H1 (cell line): ENCODE results near the gene TBX15. TPM values are rescaled to one million over a fixed set of nuclear protein-coding genes. Genes with fewer than 3 reads are reported as not detected.

Experiments
- CTCF ChIA-PET: fragments of 300-600 bp; sonication (Branson Sonifier 250); formaldehyde crosslinking; loops from one replicate; lab custom pipeline; 2021; ENCODE audit not compliant: partially characterized antibody; lab: Charles Lee
- POLR2A ChIA-PET: fragments of 300-600 bp; sonication (Branson Sonifier 250); formaldehyde crosslinking; loops from one replicate; lab custom pipeline; 2021; ENCODE audit warnings: inconsistent platforms; ENCODE audit not compliant: partially characterized antibody; lab: Charles Lee
- DNase-seq, 2 experiments: peaks; one replicate each; pipeline versions ENCODE4 v3.0.0 to v3.0.0-alpha.2; 2010 to 2022; ENCODE audit warnings: low spot score in 2 of 2, low read depth in 1 of 2, mixed read lengths in 1 of 2
- FAIRE-seq: peaks from 2 replicates; lab custom pipeline; 2011; peaks lifted over from hg19 to GRCh38; lab: Jason Lieb, UNC
- H2AFZ ChIP-seq: 2 replicates; pipeline ENCODE4 v1.8.1; 2012; ENCODE audit warnings: low read length, inconsistent platforms
- H2AK5ac ChIP-seq: 2 replicates; pipeline ENCODE4 v1.6.1; 2013; ENCODE audit warnings: low read depth, low read length
- H2BK120ac ChIP-seq: replicated peaks from 2 replicates; pipeline ENCODE3; 2013; ENCODE audit warnings: low read depth, low read length, inconsistent platforms
- H2BK12ac ChIP-seq: 2 replicates; pipeline ENCODE4 v1.6.1; 2013; ENCODE audit warnings: low read depth, low read length
- H2BK15ac ChIP-seq: 2 replicates; pipeline ENCODE4 v1.6.1; 2013; ENCODE audit warnings: low read length
- H2BK20ac ChIP-seq: 2 replicates; pipeline ENCODE4 v1.6.1; 2013; ENCODE audit warnings: low read length
- H2BK5ac ChIP-seq: 2 replicates; pipeline ENCODE4 v1.6.1; 2013; ENCODE audit warnings: low read depth, low read length
- H3K14ac ChIP-seq: 2 replicates; pipeline ENCODE4 v1.6.1; 2013; ENCODE audit warnings: inconsistent platforms; ENCODE audit not compliant: insufficient read length
- H3K18ac ChIP-seq: 2 replicates; pipeline ENCODE4 v1.6.1; 2013; ENCODE audit warnings: low read length; ENCODE audit errors: extremely low read depth
- H3K23ac ChIP-seq: 2 replicates; pipeline ENCODE4 v1.6.1; 2013; ENCODE audit warnings: inconsistent platforms; ENCODE audit not compliant: insufficient read length
- H3K23me2 ChIP-seq: 2 replicates; pipeline ENCODE4 v1.6.1; 2013; ENCODE audit warnings: low read depth, low read length
- H3K27ac ChIP-seq: 2 replicates; pipeline ENCODE4 v1.6.1; 2011; ENCODE audit warnings: low read depth, low read length, inconsistent platforms
- H3K27me3 ChIP-seq, 4 experiments: replicated peaks in 1 of 4; 1 replicate in 1 of 4; 2 replicates in 3 of 4; pipeline versions ENCODE4 v1.6.1 to v1.8.1; 2011 to 2013; ENCODE audit warnings: low read length in 3 of 4, mild to moderate bottlenecking in 3 of 4, inconsistent platforms in 2 of 4, mixed read lengths in 2 of 4, moderate library complexity in 1 of 4; ENCODE audit not compliant: control insufficient read depth in 3 of 4, insufficient read depth in 3 of 4; ENCODE audit errors: extremely low read depth in 1 of 4
- H3K36me3 ChIP-seq, 4 experiments: 2 replicates each; pipeline versions ENCODE4 v1.6.1 to v1.8.1; 2011 to 2013; ENCODE audit warnings: mild to moderate bottlenecking in 4 of 4, low read length in 3 of 4, moderate library complexity in 2 of 4, control low read depth in 1 of 4, inconsistent platforms in 1 of 4; ENCODE audit not compliant: insufficient read depth in 4 of 4, control insufficient read depth in 2 of 4
- H3K4ac ChIP-seq: replicated peaks from 2 replicates; pipeline ENCODE3; 2013; ENCODE audit warnings: low read length, low read depth, mixed read lengths, inconsistent platforms; ENCODE audit not compliant: insufficient read length
- H3K4me1 ChIP-seq, 4 experiments: replicated peaks in 1 of 4; 1 replicate in 1 of 4; 2 replicates in 3 of 4; pipeline versions ENCODE4 v1.6.1 to v1.8.1; 2011 to 2013; ENCODE audit warnings: low read length in 3 of 4, inconsistent platforms in 2 of 4, mixed read lengths in 1 of 4; ENCODE audit not compliant: insufficient read depth in 4 of 4, control insufficient read depth in 3 of 4
- H3K4me2 ChIP-seq, 2 experiments: 2 replicates each; pipeline versions ENCODE4 v1.6.1 to v1.8.1; 2011 to 2013; ENCODE audit warnings: low read depth in 2 of 2, low read length in 2 of 2, control low read depth in 1 of 2, inconsistent platforms in 1 of 2, mild to moderate bottlenecking in 1 of 2; ENCODE audit not compliant: insufficient read depth in 1 of 2
- H3K4me3 ChIP-seq, 4 experiments: fragments of 200-600, 300-600 bp in 1 of 4; sonication (generic), shearing (Covaris generic), sonication (Bioruptor Twin) in 1 of 4; 2 replicates each; pipeline versions ENCODE4 v1.5.1 to v1.8.1; 2011 to 2016; ENCODE audit warnings: low read length in 4 of 4, low read depth in 3 of 4, control low read depth in 2 of 4, inconsistent platforms in 2 of 4, mild to moderate bottlenecking in 2 of 4, mixed read lengths in 1 of 4, moderate library complexity in 1 of 4; ENCODE audit not compliant: insufficient read depth in 2 of 4; ENCODE audit errors: extremely low read depth in 1 of 4
- H3K56ac ChIP-seq: replicated peaks from 2 replicates; pipeline ENCODE3; 2013; ENCODE audit warnings: low read depth, mild to moderate bottlenecking, mixed read lengths, low read length, inconsistent platforms; ENCODE audit not compliant: insufficient read length
- H3K79me1 ChIP-seq: 2 replicates; pipeline ENCODE4 v1.6.1; 2013; ENCODE audit warnings: low read depth, low read length, control low read depth
- H3K79me2 ChIP-seq, 2 experiments: 2 replicates each; pipeline versions ENCODE4 v1.6.1 to v1.8.1; 2012 to 2013; ENCODE audit warnings: low read length in 2 of 2, mild to moderate bottlenecking in 2 of 2, inconsistent platforms in 1 of 2; ENCODE audit not compliant: insufficient read depth in 2 of 2, control insufficient read depth in 1 of 2
- H3K9ac ChIP-seq, 4 experiments: replicated peaks in 1 of 4; 1 replicate in 1 of 4; 2 replicates in 3 of 4; pipeline versions ENCODE4 v1.6.1 to v1.8.1; 2011 to 2013; ENCODE audit warnings: low read depth in 3 of 4, low read length in 3 of 4, control low read depth in 2 of 4, mild to moderate bottlenecking in 2 of 4, moderate library complexity in 2 of 4, inconsistent platforms in 1 of 4; ENCODE audit errors: extremely low read depth in 1 of 4
- H3K9me3 ChIP-seq, 2 experiments: 2 replicates each; pipeline versions ENCODE4 v1.6.1 to v1.8.1; 2012 to 2013; ENCODE audit warnings: mild to moderate bottlenecking in 2 of 2, moderate library complexity in 2 of 2, control low read depth in 1 of 2, inconsistent platforms in 1 of 2, low read depth in 1 of 2, low read length in 1 of 2, mixed read lengths in 1 of 2; ENCODE audit not compliant: insufficient read depth in 2 of 2
- H4K20me1 ChIP-seq, 2 experiments: replicated peaks in 1 of 2; 2 replicates each; pipeline versions ENCODE3 to v1.8.1; 2011 to 2013; ENCODE audit warnings: inconsistent platforms in 2 of 2, low read length in 2 of 2, mild to moderate bottlenecking in 1 of 2; ENCODE audit not compliant: insufficient read depth in 2 of 2, control insufficient read depth in 1 of 2
- H4K5ac ChIP-seq: 2 replicates; pipeline ENCODE4 v1.6.1; 2013; ENCODE audit warnings: low read length, low read depth, mixed read lengths, inconsistent platforms; ENCODE audit not compliant: insufficient read length
- H4K8ac ChIP-seq: 2 replicates; pipeline ENCODE4 v1.8.0; 2013; ENCODE audit warnings: mild to moderate bottlenecking, moderate library complexity, low read length, inconsistent platforms; ENCODE audit not compliant: insufficient read depth; ENCODE audit errors: extremely low read depth
- H4K91ac ChIP-seq: replicated peaks from 2 replicates; pipeline ENCODE3; 2013; ENCODE audit warnings: low read length, mixed read lengths, inconsistent platforms; ENCODE audit not compliant: insufficient read length
- TAF1 ChIP-seq: IDR thresholded peaks from 2 replicates; pipeline ENCODE4 v1.6.1; 2011; ENCODE audit warnings: mild to moderate bottlenecking, low read depth, low read length
- WGBS, 2 experiments: shearing (Covaris generic) in 1 of 2; methylation state at CpG; one replicate each; pipeline versions ENCODE4 v1.1.6 to v1.1.7; 2013 to 2015; ENCODE audit warnings: low lambda C conversion rate in 2 of 2, mixed read lengths in 2 of 2, inconsistent platforms in 1 of 2, low coverage in 1 of 2, missing lambda C conversion rate in 1 of 2; ENCODE audit not compliant: insufficient replicate concordance in 2 of 2, insufficient coverage in 1 of 2, insufficient read length in 1 of 2; ENCODE audit errors: extremely low coverage in 1 of 2, missing lambda C conversion rate in 1 of 2; 5-methylcytosine and 5-hydroxymethylcytosine counted together
- polyA plus RNA-seq, 7 experiments: library from polyadenylated mRNA; depleted of rRNA in 3 of 7; stranded (reverse) in 5 of 7; unstranded in 2 of 7; fragments of >200 nt in 5 of 7; fragments of 200-250 nt in 2 of 7; gene quantifications; 1 replicate in 5 of 7; 2 replicates in 1 of 7; 4 replicates in 1 of 7; pipeline versions ENCODE4 v1.2.1 to v1.2.3, GENCODE V29; 2011 to 2013; ENCODE audit warnings: missing spikeins in 2 of 7, mixed read lengths in 2 of 7
- total RNA-seq: library from RNA; stranded (reverse); fragmentation: NEBNext Ultra II Directional; extraction: Animal tissue kit (Norgen Biotek cat#: 25700); gene quantifications from 2 replicates; pipeline ENCODE4 v1.2.1, GENCODE V29; 2021

Gene TBX15
- total and polyA plus RNA-seq, 2 of the 8 experiments (the other 6 are each of a cell fraction or from before 2014, with no cell fraction given), result 0.14 to 0.24 TPM

DNA sequence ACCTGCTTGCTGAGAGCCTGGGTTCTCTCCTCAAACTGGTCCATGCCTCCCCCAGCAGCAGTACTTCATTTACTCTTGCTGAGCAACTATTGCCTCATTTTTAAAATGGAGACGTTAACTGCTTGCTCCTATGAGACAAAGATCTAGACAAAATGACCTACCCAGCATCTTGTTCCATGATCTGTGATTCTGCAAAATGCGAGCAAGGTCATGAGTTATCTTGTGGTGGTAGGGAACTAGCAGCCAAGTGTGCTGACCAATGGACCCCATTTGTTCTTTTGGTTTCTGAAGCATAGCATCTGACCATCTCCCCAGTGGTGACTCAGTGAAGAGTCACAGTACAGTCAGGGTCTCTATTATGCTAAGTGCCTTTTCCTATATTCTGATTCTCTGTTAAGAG lies 40.4 kb downstream of the TBX15 start:
- H3K56ac ChIP-seq, result no peak overlapping the region
- H3K79me1 ChIP-seq, result no peaks in the 10 kb centered on the region
- TF ChIP-seq TAF1, result no peak
- no peaks in the 10 kb centered on the region; the same call in 1 of the 2 replicates for H3K23me2 ChIP-seq
- no peak overlapping the region for H3K9ac ChIP-seq
- H2BK5ac ChIP-seq, result no peak overlapping the region
- H2BK15ac ChIP-seq, result no peak overlapping the region
- no peak overlapping the region for H2BK120ac ChIP-seq
- H3K23ac ChIP-seq, result no peak overlapping the region
- H2BK12ac ChIP-seq, result no peak overlapping the region
- WGBS, 2 experiments, result 89% methylated on average over 2 of the region's 2 CpGs; no CpG with 5 or more reads in 1 of the 2 experiments
- no peak overlapping the region for H3K4ac ChIP-seq
- ChIA-PET CTCF (no interaction called here), POLR2A (no interaction called here)
- no peaks in the 10 kb centered on the region for H3K4me1 ChIP-seq
- no peak overlapping the region for H2BK20ac ChIP-seq
- no peaks in the 10 kb centered on the region for H4K20me1 ChIP-seq
- H3K18ac ChIP-seq, result no peak overlapping the region
- no peak overlapping the region for H4K91ac ChIP-seq
- H4K5ac ChIP-seq, result no peak overlapping the region
- H3K4me3 ChIP-seq, result no peak overlapping the region
- H3K27me3 ChIP-seq, result no peaks in the 10 kb centered on the region
- no peak overlapping the region for H2AK5ac ChIP-seq
- no peak overlapping the region for H2AFZ ChIP-seq
- H3K9me3 ChIP-seq, result peaks cover 0 to 4% of the 10 kb centered on the region in 2 experiments; a peak in 1 of 4 replicates
- H4K8ac ChIP-seq, result no peak overlapping the region
- DNase-seq, result no peak
- no peak overlapping the region for H3K27ac ChIP-seq
- no peak overlapping the region for H3K4me2 ChIP-seq
- FAIRE-seq, result no peak
- no peaks in the 10 kb centered on the region for H3K79me2 ChIP-seq
- no peaks in the 10 kb centered on the region for H3K36me3 ChIP-seq
- no peak overlapping the region for H3K14ac ChIP-seq
